ENCODE data around the gene ZC3H18.

DNA sequence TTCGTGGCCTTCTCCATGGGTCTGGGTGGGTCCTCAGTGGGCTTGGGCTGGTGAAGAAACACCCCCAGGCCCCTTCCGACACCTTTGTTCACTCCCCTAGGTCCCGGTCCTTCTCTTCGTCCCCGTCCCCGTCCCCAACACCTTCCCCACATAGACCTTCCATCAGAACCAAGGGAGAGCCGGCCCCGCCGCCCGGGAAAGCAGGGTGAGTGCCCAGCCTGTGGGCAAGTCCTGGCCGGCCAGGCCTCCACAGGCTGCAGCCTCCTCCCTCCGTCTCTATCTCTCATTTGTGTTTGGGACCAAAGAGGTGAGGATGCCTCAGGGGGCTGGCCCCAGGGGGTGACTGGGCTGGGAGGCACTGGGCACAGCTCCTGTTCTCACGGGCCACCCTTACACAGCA, 53.7 kb downstream of the ZC3H18 start:
- TF ChIP-seq, protein P1, sequence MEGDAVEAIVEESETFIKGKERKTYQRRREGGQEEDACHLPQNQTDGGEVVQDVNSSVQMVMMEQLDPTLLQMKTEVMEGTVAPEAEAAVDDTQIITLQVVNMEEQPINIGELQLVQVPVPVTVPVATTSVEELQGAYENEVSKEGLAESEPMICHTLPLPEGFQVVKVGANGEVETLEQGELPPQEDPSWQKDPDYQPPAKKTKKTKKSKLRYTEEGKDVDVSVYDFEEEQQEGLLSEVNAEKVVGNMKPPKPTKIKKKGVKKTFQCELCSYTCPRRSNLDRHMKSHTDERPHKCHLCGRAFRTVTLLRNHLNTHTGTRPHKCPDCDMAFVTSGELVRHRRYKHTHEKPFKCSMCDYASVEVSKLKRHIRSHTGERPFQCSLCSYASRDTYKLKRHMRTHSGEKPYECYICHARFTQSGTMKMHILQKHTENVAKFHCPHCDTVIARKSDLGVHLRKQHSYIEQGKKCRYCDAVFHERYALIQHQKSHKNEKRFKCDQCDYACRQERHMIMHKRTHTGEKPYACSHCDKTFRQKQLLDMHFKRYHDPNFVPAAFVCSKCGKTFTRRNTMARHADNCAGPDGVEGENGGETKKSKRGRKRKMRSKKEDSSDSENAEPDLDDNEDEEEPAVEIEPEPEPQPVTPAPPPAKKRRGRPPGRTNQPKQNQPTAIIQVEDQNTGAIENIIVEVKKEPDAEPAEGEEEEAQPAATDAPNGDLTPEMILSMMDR (IDR thresholded peaks at IDR 0.05): no peak
- no peak for TF ChIP-seq ZFX (IDR thresholded peaks at IDR 0.05; ENCODE audit: borderline replicate concordance)
